WTC11 (cell line): Measurements from ENCODE around the gene DHX29. TPM values are rescaled to one million over a fixed set of nuclear protein-coding genes. Genes with fewer than 3 reads are reported as not detected.

Experiments
- ATF6 ChIP-seq: sonication (generic); formaldehyde crosslinking; IDR thresholded peaks from 2 replicates; pipeline ENCODE4 v1.8.1; 2023; ENCODE audit warnings: mild to moderate bottlenecking, missing genetic modification reagents
- CREB1 ChIP-seq: sonication (generic); formaldehyde crosslinking; IDR thresholded peaks from 2 replicates; pipeline ENCODE4 v1.8.0; 2023; ENCODE audit warnings: mild to moderate bottlenecking, missing genetic modification reagents
- ELF4 ChIP-seq: sonication (generic); formaldehyde crosslinking; IDR thresholded peaks from 2 replicates; pipeline ENCODE4 v1.8.1; 2022; ENCODE audit warnings: low read depth, mild to moderate bottlenecking, moderate library complexity, missing genetic modification reagents
- ESRRA ChIP-seq: sonication (generic); formaldehyde crosslinking; IDR thresholded peaks from 2 replicates; pipeline ENCODE4 v1.8.1; 2022; ENCODE audit warnings: mild to moderate bottlenecking, missing genetic modification reagents, borderline replicate concordance
- FOXK1 ChIP-seq: sonication (generic); formaldehyde crosslinking; IDR thresholded peaks from 2 replicates; pipeline ENCODE4 v1.8.0; 2022; ENCODE audit warnings: mild to moderate bottlenecking, moderate library complexity, missing genetic modification reagents
- GABPB1 ChIP-seq: sonication (generic); formaldehyde crosslinking; IDR thresholded peaks from 2 replicates; pipeline ENCODE4 v1.8.1; 2023; ENCODE audit warnings: mild to moderate bottlenecking, missing genetic modification reagents
- GRHL2 ChIP-seq: fragments of 250-450 bp; sonication (Bioruptor Pico); IDR thresholded peaks from 2 replicates; pipeline ENCODE4 v1.8.0; 2022; ENCODE audit warnings: mild to moderate bottlenecking, moderate library complexity; ENCODE audit not compliant: insufficient replicate concordance, severe bottlenecking
- GTF2I ChIP-seq: fragments of 250-450 bp; sonication (Bioruptor Pico); conservative IDR thresholded peaks from 2 replicates; pipeline ENCODE4 v1.4.0; 2021; ENCODE audit warnings: mild to moderate bottlenecking
- JAZF1 ChIP-seq: fragments of 250-450 bp; sonication (Bioruptor Pico); IDR thresholded peaks from 2 replicates; pipeline ENCODE4 v1.9.0; 2021; ENCODE audit warnings: moderate library complexity, mild to moderate bottlenecking, inconsistent platforms
- MYBL2 ChIP-seq: sonication (generic); formaldehyde crosslinking; IDR thresholded peaks from 2 replicates; pipeline ENCODE4 v1.8.1; 2023; ENCODE audit warnings: mild to moderate bottlenecking, moderate library complexity, missing genetic modification reagents
- NFE2L1 ChIP-seq: sonication (generic); formaldehyde crosslinking; IDR thresholded peaks from 2 replicates; pipeline ENCODE4 v1.8.1; 2023; ENCODE audit warnings: missing genetic modification reagents
- SMAD4 ChIP-seq: sonication (generic); formaldehyde crosslinking; IDR thresholded peaks from 2 replicates; pipeline ENCODE4 v1.8.0; 2022; ENCODE audit warnings: mild to moderate bottlenecking, missing genetic modification reagents
- TCF7 ChIP-seq: sonication (generic); formaldehyde crosslinking; IDR thresholded peaks from 2 replicates; pipeline ENCODE4 v1.8.0; 2022; ENCODE audit warnings: mild to moderate bottlenecking, low read depth, missing genetic modification reagents, moderate library complexity
- TP53 ChIP-seq: sonication (generic); formaldehyde crosslinking; IDR thresholded peaks from 2 replicates; pipeline ENCODE4 v1.8.1; 2023; ENCODE audit warnings: mild to moderate bottlenecking, missing genetic modification reagents
- ZNF425 ChIP-seq: fragments of 250-450 bp; sonication (Bioruptor Pico); conservative IDR thresholded peaks from 2 replicates; pipeline ENCODE4 v1.9.0; 2021; ENCODE audit warnings: mild to moderate bottlenecking
- ZNF671 ChIP-seq: fragments of 250-450 bp; sonication (Bioruptor Pico); IDR thresholded peaks from 2 replicates; pipeline ENCODE4 v1.8.0; 2021; ENCODE audit warnings: mild to moderate bottlenecking
- ZSCAN18 ChIP-seq: fragments of 250-450 bp; sonication (Bioruptor Pico); IDR thresholded peaks from 2 replicates; pipeline ENCODE4 v2.1.2; 2022; ENCODE audit warnings: mild to moderate bottlenecking, moderate library complexity
- total RNA-seq: library from RNA; stranded (reverse); gene quantifications from 3 replicates; pipeline ENCODE4 v1.2.3, GENCODE V29; 2021
- TF ChIP-seq, protein P1 (sequence below): sonication (generic); formaldehyde crosslinking; IDR thresholded peaks from 2 replicates; pipeline ENCODE4 v1.8.0; 2022; ENCODE audit warnings: mild to moderate bottlenecking, missing genetic modification reagents
- TF ChIP-seq, protein P2 (sequence below): fragments of 200-600 bp; IDR thresholded peaks from 2 replicates; pipeline ENCODE4 v1.8.0; 2022; ENCODE audit warnings: antibody characterized with exemption
- TF ChIP-seq, protein P3 (sequence below): sonication (generic); formaldehyde crosslinking; IDR thresholded peaks from 2 replicates; pipeline ENCODE4 v1.8.1; 2022; ENCODE audit warnings: mild to moderate bottlenecking, moderate library complexity, missing genetic modification reagents
- TF ChIP-seq, protein P4 (sequence below): sonication (generic); formaldehyde crosslinking; IDR thresholded peaks from 2 replicates; pipeline ENCODE4 v1.8.1; 2023; ENCODE audit warnings: mild to moderate bottlenecking, moderate library complexity, missing genetic modification reagents
- TF ChIP-seq, protein P5 (sequence below): fragments of 250-450 bp; sonication (Bioruptor Pico); IDR thresholded peaks from 2 replicates; pipeline ENCODE4 v1.8.0; 2021; ENCODE audit warnings: mild to moderate bottlenecking

The DHX29 gene
- total RNA-seq, 1 experiment from 2014 or later = 29.7 TPM

DNA sequence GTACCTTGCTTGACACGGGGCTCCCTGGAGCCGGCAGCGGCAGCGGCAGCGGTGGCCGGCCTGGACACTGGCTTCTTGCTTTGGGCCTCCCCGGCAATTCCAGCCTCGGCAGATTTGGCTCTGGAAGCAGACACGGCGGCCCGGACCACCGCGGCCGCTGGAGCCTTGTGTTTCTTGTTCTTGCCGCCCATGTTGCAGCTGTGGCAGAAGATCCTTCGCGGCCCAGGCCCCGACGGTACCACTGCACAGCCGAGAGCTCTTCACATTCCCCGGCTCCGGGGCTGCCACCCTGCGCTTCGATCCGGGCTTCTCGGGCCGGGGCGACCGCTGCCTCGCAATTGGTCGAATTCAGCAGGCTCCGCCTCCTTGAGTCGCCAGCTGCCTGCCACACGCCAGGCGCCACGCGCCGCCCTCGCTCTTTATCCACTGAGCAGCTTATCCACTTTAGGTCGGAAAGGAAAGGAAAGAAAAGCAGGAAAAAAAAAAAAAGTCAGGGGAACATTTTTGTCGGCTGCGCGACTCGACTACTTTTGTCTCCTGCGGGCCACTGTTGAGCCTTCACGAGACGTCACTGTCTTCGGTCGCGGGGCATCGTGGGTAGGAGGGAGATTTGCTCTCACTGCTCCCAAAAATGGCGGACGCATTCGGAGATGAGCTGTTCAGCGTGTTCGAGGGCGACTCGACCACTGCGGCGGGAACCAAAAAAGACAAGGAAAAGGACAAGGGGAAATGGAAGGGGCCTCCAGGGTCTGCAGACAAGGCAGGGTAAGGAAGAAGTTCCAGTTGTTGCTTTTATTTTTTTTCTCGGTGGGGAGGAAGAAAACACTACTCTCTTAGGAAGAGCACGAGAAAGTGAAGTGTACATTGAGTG lies at the start of gene DHX29, which contains the start of gene MTREX (continued):
- TF ChIP-seq, protein P1, sequence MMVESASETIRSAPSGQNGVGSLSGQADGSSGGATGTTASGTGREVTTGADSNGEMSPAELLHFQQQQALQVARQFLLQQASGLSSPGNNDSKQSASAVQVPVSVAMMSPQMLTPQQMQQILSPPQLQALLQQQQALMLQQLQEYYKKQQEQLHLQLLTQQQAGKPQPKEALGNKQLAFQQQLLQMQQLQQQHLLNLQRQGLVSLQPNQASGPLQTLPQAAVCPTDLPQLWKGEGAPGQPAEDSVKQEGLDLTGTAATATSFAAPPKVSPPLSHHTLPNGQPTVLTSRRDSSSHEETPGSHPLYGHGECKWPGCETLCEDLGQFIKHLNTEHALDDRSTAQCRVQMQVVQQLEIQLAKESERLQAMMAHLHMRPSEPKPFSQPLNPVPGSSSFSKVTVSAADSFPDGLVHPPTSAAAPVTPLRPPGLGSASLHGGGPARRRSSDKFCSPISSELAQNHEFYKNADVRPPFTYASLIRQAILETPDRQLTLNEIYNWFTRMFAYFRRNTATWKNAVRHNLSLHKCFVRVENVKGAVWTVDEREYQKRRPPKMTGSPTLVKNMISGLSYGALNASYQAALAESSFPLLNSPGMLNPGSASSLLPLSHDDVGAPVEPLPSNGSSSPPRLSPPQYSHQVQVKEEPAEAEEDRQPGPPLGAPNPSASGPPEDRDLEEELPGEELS (CRISPR knock-in tag) = peak; percentile 25; the same call in 1 of the 2 replicates
- peak; percentile 42; the same call in 1 of the 2 replicates for TF ChIP-seq FOXK1 (CRISPR knock-in tag)
- TF ChIP-seq JAZF1 = no peak
- TF ChIP-seq, protein P2, sequence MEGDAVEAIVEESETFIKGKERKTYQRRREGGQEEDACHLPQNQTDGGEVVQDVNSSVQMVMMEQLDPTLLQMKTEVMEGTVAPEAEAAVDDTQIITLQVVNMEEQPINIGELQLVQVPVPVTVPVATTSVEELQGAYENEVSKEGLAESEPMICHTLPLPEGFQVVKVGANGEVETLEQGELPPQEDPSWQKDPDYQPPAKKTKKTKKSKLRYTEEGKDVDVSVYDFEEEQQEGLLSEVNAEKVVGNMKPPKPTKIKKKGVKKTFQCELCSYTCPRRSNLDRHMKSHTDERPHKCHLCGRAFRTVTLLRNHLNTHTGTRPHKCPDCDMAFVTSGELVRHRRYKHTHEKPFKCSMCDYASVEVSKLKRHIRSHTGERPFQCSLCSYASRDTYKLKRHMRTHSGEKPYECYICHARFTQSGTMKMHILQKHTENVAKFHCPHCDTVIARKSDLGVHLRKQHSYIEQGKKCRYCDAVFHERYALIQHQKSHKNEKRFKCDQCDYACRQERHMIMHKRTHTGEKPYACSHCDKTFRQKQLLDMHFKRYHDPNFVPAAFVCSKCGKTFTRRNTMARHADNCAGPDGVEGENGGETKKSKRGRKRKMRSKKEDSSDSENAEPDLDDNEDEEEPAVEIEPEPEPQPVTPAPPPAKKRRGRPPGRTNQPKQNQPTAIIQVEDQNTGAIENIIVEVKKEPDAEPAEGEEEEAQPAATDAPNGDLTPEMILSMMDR = no peak
- TF ChIP-seq TP53 (CRISPR knock-in tag) = peak; percentile 73; the same call in 1 of the 2 replicates
- TF ChIP-seq, protein P3, sequence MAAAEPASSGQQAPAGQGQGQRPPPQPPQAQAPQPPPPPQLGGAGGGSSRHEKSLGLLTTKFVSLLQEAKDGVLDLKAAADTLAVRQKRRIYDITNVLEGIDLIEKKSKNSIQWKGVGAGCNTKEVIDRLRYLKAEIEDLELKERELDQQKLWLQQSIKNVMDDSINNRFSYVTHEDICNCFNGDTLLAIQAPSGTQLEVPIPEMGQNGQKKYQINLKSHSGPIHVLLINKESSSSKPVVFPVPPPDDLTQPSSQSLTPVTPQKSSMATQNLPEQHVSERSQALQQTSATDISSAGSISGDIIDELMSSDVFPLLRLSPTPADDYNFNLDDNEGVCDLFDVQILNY (CRISPR knock-in tag) = no peak
- TF ChIP-seq TCF7 = no peak
- no peak for TF ChIP-seq ZNF671 (CRISPR knock-in tag)
- no peak for TF ChIP-seq GTF2I
- TF ChIP-seq ZSCAN18 = no peak
- no peak for TF ChIP-seq ZNF425 (CRISPR knock-in tag)
- peak; percentile 37 for TF ChIP-seq GABPB1
- TF ChIP-seq, protein P4, sequence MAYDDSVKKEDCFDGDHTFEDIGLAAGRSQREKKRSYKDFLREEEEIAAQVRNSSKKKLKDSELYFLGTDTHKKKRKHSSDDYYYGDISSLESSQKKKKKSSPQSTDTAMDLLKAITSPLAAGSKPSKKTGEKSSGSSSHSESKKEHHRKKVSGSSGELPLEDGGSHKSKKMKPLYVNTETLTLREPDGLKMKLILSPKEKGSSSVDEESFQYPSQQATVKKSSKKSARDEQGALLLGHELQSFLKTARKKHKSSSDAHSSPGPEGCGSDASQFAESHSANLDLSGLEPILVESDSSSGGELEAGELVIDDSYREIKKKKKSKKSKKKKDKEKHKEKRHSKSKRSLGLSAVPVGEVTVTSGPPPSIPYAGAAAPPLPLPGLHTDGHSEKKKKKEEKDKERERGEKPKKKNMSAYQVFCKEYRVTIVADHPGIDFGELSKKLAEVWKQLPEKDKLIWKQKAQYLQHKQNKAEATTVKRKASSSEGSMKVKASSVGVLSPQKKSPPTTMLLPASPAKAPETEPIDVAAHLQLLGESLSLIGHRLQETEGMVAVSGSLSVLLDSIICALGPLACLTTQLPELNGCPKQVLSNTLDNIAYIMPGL = peak; percentile 55
- no peak for TF ChIP-seq ELF4
- TF ChIP-seq GRHL2 (CRISPR knock-in tag) = no peak
- TF ChIP-seq CREB1 (CRISPR knock-in tag) = no peak
- TF ChIP-seq MYBL2 (CRISPR knock-in tag) = peak; percentile 74
- TF ChIP-seq ATF6 (CRISPR knock-in tag) = no peak
- no peak for TF ChIP-seq ESRRA
- TF ChIP-seq NFE2L1 (CRISPR knock-in tag) = peak; percentile 81
- TF ChIP-seq SMAD4 (CRISPR knock-in tag) = no peak
- TF ChIP-seq, protein P5, sequence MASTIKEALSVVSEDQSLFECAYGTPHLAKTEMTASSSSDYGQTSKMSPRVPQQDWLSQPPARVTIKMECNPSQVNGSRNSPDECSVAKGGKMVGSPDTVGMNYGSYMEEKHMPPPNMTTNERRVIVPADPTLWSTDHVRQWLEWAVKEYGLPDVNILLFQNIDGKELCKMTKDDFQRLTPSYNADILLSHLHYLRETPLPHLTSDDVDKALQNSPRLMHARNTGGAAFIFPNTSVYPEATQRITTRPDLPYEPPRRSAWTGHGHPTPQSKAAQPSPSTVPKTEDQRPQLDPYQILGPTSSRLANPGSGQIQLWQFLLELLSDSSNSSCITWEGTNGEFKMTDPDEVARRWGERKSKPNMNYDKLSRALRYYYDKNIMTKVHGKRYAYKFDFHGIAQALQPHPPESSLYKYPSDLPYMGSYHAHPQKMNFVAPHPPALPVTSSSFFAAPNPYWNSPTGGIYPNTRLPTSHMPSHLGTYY (CRISPR knock-in tag) = no peak
